Stimulated activated CD4-positive, alpha-beta T cell treated with anti-CD3 and anti-CD28 coated beads, Interleukin-15, amount 100 ng/mL, for 1 hour (primary cell): ENCODE data around the gene LZTS3.
"Not testable (repeated sequence)": the region's sequence is repeated elsewhere in the genome, so short reads cannot be mapped to it uniquely, and the experiment has no call there.

Experiments used
- DNase-seq, 2 donors: peaks; one replicate each; pipeline ENCODE4 v3.0.0-alpha.2; 2020; ENCODE audit warnings: low read depth in 1 of 2, low spot score in 1 of 2

Gene LZTS3

DNA sequence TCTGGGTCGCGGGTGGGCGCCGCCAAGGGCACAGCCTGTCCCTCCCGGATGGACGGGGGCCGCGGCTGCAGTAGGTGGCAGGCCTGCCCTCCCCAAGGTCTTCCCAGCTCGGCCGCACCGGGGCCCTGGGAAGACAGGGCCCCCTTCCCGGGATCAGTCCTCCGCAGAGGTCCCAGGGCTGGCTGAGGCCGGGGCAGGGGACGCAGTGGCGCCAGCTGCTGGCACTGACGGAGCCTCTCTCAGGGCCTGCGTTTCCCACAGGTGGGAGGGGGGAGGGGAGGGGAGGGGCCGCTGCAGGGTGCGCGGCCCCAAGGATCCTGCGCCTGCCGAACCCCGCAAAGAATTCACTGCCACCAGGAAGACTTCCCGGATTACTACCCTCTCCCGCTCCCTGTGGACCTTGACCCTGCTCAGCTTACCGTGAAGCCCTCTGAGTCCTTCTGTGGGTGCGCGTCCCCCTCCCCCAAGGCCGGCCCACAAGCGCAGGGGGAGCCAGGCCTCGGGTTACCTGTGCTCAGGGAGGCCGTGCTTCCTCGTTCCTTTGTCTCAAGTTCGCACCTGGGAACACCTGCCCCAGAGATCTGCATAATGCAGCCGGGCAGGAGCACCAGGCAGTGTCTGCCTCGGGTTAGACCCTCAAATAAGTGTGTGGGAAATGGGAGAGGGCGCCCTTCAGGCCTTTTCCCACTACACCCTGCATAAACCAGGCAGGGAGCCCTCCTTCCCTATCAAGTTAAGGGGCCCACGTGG, 5.1 kb downstream of the LZTS3 start:
- no peak for DNase-seq

DNA sequence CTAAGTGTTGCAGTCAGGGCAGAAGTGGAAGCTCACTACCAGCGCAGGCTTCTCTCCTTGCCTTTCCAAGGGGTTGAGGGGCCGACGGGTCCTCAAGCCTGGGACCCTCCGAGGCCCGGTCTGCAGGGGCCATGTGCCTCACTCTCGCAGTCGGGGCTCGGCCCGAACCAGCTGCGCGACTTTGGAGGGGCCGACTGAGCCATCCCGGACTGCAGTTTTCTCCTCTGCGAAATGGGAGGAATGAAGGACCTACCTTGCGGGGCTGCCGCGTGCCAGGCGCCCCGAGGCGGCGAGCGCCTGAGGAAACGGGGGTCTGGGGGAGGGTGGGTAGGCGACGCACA, 5.6 kb downstream of the LZTS3 start:
- DNase-seq: no peak

DNA sequence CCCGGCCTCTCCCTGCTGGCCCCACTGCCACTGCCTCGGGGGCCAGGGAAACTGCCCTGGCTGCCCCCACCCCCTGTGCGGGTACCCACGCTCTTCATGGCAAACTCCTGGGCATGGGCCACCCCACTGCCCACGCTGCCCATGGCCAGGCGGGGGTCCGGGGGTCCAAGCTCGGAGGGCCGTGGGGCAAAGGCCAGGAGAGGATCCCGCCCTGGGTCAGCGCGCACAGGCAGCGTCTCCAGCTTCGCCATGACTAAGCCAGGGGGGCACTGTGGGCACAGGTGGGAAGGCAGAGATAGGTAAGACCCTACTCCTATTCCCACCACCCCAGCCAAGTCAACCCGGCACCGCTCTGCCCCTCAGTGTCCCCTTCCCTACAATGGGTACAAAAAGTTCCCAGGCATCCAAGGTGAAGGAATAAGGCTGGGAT, 6.4 kb downstream of the LZTS3 start:
- DNase-seq: no peak

DNA sequence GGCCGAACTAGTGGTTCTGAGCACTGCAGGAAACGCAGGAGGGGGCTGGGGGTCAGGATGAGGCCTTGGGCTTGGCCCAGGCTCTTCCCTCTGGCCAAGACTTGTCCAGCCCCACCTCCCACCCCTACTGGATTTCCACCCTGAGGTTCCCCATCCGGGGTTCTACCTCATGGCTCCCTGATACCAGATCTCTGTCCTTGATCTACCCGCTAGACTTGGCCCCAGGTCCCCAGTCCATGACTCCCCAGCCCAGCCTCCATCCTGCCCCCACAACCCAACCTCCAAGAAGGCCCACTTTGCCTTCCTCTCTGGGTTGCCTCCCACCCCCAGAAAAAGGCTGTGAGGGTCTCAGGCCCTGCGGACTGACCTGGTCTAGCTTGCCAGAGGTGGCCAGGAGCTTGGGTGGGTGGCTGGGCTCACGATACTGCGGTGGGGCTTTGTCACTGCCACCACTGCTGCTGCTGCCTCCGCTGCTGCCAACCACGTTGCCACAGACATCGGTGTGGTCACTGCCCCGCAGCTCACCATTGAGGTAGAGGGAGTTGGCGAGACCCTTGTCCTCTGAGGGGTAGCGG, 6.9 kb downstream of the LZTS3 start:
- no peak for DNase-seq

DNA sequence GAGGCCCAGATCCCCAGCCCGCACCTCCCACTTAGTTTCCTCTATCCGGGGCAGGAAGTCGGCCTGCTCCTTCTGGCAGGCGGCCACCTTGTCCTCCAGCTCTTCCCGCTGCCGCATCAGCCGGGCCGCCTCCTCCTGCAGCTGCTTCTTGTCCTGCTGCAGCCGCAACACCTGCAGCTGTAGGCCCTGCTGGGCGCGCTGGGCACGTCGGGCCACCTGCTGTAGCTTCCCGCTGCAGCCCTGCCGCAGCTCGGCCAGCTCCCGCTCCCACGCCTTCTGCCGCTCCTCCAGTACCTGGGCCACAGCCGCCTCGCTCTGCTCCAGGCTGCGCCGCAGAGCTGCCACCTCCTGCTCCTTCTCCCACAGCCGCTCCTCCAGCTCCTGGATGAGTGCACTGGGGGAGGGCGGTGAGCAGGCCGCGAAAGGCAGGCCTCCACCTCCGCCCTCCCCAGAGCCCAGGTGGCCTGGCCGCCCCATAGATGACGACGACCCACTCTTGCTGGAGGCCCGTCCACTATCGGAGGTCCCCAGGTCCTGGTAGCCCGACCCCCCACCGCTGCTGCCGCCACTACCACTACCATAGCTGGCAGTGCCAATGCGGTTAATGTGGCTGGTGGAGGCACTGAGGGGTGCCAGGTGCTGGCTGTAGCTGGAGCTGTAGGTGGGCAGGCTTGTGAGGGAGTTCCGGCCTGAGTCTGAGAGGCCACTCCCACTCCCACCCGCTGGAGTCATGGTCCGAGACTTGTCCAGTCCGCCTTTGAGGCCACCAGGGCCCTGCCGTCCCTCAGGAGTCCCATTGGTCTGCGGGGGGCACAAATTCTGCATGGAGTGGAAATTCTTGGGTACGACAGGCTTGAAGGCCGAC, 7.6 kb downstream of the LZTS3 start:
- no peak for DNase-seq

DNA sequence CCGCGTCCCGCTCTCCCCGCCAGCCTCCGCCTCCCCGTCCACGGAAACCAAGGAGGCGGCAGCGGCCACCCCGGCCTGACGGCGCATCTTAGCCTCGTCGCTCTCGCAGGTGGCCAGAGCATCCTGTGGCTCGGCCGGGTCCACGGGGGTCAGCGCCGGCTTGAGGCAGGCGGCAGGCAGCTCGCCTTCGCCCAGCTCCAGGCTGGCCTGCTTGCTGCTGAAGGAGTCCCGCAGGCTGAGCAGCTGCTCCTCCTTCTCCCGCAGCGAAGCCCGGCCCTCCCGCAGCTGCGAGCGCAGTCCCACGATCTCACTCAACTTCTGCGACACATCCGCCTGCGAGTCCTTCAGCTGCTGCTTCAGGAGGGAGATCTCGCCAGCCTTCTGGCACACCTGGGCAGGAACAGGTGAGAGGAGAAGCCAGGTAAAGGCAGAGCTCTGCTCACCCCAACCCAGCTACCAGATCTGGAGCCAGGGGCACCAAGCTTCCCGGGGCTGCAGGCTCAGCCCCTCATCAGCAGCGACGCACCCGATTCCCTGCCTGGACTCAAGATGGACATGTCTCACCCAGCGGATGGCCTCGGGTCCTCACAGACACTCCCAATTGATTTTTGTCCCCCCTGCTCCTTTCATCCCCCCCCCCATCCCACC, 8.5 kb downstream of the LZTS3 start:
- no peak for DNase-seq

DNA sequence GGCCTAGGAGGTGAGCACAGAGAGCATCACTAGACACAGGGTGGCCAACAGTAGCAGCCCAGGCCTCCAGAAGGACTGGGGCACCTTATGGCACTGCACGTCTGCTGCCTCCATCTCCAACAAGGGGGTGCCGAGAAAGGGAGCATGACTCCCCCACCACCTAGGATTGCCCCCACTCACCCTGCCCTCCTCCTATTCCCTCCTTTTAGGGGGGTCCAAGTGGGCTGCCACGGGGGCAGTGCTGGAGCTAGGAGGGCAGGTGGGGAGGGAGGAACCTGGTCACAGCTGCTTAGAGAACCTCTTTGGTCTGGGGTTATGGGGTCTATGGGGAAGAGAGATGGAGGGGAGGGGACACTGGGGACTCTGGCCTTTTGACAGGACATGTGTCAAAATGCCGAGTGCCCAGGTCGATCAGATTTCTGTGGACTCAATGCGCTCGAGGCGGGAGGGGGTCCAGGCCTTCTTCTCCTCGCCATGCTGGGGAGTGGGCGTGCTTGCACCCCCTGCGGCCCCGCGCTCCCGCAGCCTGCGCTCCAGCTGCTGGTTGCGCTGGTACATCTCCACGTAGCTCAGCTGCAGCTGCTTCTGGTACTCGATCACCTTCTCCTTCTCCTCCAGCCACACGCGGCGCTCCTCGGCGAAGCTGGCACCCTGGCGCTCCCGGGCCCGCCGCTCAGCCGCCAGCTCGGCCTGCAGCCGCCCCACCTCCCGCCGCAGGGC, 9.1 kb downstream of the LZTS3 start:
- no peak for DNase-seq

DNA sequence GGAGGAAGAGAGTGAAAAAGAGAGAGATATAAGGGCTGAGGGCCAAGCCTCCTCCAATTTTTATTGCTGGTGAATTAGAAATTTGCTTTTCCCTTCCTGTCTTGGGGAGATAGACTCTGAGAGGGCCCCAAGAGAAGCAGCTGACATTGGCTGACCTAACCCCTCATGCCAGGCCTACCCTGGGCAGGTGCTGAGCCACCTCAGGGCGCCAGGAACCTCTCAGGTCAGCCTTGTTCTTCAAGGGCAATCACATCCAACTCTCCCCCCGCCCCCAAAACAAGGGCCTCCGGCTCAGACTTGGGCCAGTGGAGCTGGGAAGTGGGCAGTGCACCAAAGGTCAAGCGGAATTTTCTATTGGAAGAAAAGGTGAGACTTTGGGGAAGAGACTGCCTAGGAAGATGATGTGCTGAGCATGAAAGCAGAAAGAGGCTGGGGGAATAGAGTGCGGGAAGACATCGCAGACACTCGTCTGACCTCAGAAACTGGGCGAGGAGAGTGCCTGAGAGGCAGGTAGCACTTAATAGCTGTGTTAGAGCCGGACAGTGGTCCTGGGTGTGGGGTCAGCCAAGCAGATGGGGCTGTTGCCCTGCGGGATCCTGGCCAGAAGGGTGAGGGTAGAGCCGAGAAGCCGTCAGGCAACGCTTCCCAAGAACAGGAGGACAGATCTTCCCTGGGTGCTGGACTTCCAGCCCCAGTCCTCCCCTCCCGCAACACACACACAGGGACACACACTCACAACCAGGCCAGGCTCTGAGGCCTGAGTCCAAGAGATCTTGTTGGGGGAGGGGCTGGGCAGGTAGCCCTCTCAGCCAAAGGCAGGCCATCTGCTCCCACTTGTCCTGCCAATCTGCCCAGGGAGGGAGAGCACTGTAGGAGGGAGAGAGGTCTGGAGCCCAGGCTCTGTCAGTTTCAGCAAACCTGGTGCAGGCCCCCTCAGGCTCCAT, 10.0 kb downstream of the LZTS3 start:
- no peak for DNase-seq

DNA sequence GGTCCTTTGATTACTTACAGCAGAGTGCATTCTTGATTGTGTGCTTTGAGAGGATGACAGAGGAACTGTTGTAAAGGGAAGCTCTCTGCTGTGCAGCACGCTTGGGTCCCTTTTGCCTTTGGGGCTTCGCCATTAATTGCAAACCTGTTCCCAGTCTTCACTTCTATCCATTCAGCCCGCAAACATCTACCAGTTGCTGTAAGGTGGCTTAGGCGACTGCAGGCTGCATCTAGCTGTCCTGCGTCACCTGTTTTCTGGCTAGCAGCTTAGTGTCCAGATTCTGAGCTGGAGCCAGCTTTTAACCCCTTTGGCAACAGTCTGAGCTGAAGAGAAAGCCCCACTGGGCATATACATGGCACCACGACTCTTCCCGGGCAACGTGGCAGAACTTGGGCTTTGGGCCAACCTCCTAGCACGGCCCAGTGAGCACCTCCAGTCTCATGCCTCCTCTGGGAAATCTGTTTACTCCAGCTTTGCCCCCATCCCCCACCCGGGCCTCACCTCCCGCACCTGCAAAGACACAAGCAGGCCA, 11.2 kb downstream of the LZTS3 start:
- DNase-seq: no peak

DNA sequence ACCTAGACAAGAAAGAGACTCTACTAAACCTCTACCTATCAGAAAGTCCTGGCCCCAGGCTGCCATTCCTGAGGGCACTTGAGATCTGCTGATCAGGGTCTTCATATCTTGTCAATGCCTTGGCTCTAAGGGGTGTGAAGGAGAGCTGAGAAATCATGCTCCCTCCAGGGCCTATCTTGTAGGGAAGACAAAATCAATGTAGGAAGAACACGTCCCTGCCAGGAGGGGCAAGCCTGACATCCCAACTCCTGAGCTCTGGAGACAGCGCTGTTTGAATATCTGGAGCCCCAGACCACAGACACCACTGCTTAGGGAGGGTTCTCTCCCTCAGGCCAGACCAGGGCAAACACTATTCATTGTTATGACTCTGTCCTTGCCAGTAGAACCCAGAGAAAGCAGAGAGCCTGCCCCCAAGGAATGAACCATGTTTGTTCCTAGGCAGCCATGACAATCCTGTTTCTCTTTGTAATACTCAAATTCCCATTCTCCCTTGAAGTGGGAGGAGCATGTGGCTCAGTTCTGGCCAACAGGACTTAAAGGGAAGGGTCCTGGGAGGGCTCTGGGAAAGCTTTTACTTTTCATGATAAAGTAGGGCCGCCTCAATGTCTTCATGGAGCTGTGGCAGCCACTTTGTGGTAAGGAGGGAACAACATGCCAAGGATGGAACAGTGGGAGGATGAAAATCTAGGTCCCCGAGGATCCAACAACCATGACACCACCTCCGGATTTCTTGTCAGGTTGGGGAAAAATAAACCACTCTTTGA, 11.9 kb downstream of the LZTS3 start:
- DNase-seq: no peak

DNA sequence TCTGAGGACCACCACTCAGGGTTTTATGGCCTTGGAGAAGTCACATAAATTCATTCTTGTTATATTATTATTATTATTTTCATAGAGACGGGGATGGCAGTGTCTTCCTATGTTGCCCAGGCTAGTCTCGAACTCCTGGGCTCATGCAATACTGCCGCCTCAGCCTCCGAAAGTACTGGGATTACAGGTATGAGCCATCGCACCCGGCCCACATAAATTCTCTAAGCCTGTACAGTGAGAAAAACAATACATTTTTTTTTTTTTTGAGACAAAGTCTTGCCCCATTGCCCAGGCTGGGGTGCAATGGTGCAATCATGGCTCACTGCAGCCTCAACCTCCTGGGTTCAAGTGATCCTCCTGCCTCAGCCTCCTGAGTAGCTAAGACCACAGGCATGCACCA, 12.9 kb downstream of the LZTS3 start:
- DNase-seq: no peak

DNA sequence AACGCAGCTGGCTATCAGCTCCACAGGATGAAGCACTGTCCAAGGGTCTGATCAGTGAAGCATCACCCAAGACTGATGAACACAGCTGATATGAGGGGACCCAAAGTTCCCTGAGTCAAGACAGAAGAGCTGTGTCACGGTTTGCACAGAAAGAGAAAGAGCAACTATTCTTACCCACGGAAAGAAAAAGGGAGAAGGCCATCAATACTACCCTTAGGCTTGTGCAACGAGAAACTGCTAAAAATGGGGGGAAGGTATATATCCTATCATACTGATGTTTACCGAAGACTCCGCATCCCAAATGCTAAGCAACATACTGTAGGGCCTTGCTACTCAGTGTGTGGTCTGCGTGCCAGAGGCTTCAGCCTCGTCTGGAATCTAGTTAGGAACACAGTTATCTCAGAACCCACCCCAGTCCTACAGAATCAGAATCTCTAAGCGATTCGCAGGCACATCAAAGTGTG, 14.3 kb downstream of the LZTS3 start:
- DNase-seq: no peak

DNA sequence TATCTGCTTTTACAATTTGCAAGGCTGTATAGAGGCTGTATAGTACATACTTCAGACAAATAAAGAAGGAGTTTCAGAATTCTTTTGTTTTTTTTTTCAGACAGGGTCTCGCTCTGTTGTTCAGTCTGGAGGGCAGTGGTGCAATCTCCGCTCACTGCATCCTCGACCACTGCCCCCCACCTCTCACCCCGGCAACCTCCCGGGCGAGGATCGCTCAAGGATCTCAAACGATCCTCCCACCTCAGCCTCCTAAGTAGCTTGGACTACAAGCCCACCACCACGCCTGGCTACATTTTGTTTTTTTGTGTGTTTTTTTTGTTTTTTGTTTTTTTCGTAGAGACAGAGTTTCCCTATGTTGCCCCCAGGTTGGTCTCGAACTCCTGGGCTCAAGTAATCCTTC, 15.5 kb downstream of the LZTS3 start:
- no peak for DNase-seq

DNA sequence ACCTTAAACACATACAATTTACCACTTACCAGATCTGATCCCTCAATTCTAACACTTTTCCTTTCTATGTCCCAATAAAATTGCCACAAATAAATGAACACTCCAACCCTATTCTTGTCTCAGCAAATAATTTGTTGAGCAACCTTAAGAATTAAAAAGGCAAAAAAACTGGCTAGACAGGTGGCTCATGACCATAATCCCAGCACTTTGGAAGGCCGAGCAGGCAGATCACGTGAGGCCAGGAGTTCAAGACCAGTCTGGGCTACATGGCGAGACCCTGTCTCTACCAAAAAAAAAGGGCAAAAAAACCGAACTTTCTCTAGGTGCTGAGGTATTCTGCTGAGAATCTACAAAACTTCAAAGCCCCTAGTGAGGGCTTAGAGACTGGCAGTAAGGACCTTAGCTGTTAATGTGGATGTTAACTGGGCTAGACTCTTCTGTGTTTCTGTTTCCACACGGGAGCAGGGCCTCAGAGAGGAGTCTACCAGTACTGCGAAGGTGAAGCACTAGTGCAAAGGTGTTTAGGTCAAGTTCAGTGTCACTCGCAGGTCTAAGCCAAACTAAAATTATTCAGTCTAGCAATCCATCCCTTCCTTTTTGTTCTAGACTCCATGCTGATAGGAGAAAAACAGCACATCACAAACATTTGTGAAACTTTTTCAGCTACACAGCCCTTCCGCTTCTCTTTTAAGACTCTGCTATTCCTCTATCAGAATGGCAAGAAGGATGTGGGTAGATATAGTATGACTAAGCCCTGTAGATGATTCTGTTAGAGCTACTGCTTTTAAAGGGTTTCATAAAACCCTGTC, 16.3 kb downstream of the LZTS3 start:
- DNase-seq: no peak

DNA sequence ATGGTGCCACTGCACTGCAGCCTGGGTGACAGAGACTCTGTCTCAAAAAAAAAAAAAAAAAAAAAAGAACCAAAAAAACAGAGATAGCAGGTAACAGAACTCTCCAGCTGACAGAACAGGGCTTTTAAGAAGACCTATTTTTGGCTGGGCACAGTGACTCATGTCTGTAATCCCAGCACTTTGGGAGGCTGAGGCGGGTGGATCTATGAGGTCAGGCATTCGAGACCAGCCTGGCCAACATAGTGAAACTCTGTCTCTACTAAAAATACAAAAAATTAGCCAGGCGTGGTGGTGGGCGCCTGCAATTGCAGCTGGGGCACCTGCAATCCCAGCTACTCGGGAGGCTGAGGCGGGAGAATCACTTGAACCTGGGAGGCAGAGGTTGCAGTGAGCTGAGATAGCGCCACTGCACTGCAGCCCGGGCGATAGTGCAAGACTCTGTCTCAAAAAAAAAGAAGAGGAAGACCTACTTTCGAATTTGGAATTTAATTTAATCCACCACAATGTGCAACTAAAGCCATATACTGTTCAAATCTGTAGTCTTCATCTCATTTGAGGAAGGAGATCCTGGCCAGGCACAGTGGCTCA, 21.2 kb downstream of the LZTS3 start:
- DNase-seq: not testable (repeated sequence)

DNA sequence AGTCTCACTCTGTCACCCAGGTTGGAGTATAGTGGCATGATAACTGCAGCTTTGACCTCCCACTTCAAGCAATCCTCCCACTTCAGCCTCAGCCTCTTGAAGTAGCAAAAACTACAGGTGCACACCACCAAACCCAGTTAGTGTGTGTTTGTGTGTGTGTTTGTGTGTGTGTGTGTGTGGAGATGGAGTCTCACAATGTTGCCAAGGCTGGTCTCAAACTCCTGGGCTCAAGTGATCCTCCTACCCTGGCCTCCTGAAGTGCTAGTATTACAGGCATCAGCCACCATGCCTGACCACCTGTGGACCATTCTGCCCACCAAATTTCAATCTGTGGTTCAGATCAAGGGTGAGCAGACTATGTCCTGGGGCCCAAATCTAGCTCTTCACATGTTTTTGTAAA, 22.4 kb downstream of the LZTS3 start:
- DNase-seq: no peak

DNA sequence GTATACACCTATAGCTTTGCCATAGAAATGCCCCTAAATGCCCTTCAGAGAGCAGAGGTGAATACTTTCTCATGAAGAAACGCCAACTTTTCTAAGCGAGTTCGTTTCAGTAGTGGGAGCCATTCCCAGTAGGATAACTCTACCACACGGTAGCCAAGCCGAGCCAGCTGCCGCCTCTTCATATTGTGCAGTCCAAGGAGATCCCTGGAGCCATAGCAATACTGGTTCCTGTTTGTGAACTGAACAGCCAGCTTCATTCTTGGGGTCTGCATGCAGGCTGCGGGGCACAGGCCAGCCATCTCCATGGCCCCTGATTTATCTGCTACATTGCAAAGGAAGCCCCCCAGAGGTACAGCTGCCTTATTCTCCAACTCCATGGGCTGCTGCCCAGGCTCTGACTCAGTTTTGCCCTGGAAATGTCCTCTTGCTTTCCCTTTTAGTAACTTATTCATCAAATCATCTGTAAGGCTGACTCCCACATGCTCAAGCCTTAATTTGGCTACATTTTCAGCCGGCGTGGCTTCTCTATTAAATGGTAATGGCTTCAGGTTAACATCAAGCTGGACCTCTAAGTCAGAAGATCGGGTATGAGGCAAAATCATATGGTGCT, 26.5 kb downstream of the LZTS3 start:
- DNase-seq: no peak
